PC-3 (cell line): Measurements from ENCODE around the gene PACSIN1.

Experiments used
- CTCF ChIP-seq: fragments of 300-600 bp; sonication (generic); conservative IDR thresholded peaks from 2 replicates; pipeline ENCODE4 v1.5.1; 2017; ENCODE audit warnings: antibody characterized with exemption, low read depth, mild to moderate bottlenecking, low read length
- EZH2 ChIP-seq: fragments of 300-600 bp; sonication (generic); IDR thresholded peaks from one replicate; pipeline ENCODE4 v1.6.1; 2017; ENCODE audit warnings: antibody characterized with exemption, mild to moderate bottlenecking, low read length; ENCODE audit not compliant: unreplicated experiment

- TF ChIP-seq EZH2 (no peak), CTCF (no peak)
Measured at GRCh38 chr6:34457742-34458735, 7.8 kb upstream of the PACSIN1 start.
